Stomach (tissue), 9 donors: Measurements from ENCODE around the gene CTNND2. TPM values are rescaled to one million over a fixed set of nuclear protein-coding genes. Genes with fewer than 3 reads are reported as not detected.
A peak's percentile ranks its signal among the peaks of the same experiment; 100 is the strongest.

Experiments used
- DNase-seq, 2 donors: peaks; one replicate each; pipeline versions ENCODE4 v3.0.0 to v3.0.0-alpha.2; 2013 to 2019
- H3K27ac ChIP-seq, 5 donors: fragments of 200-600 bp in 4 of 5; sonication (generic) in 4 of 5; one replicate each; pipeline ENCODE4 v1.5.1; 2013 to 2019; ENCODE audit warnings: mild to moderate bottlenecking in 1 of 5, moderate library complexity in 1 of 5
- H3K27me3 ChIP-seq, 3 donors: fragments of 200-600 bp; sonication (generic); one replicate each; pipeline ENCODE4 v1.5.1; 2017 to 2019; ENCODE audit warnings: mixed run types in 1 of 3
- H3K36me3 ChIP-seq, 4 donors: fragments of 200-600 bp; sonication (generic); 1 replicate in 3 of 4; 2 replicates in 1 of 4; pipeline ENCODE4 v1.5.1; 2016 to 2019
- H3K4me1 ChIP-seq, 4 donors: fragments of 200-600 bp; sonication (generic); one replicate each; pipeline ENCODE4 v1.5.1; 2016 to 2019
- H3K4me3 ChIP-seq, 4 donors: fragments of 200-600 bp; sonication (generic) in 3 of 4; one replicate each; pipeline ENCODE4 v1.5.1; 2016 to 2019; ENCODE audit warnings: mild to moderate bottlenecking in 1 of 4
- H3K9me3 ChIP-seq, 4 donors: fragments of 200-600 bp; sonication (generic); one replicate each; pipeline ENCODE4 v1.5.1; 2016 to 2019
- CTCF ChIP-seq, 7 experiments: fragments of 450-650 bp in 4 of 7; fragments of 200-600 bp in 3 of 7; sonication (generic) in 3 of 7; IDR thresholded peaks; one replicate each; pipeline ENCODE4 v1.5.1; 2016 to 2019; ENCODE audit warnings: antibody characterized with exemption in 7 of 7, control low read depth in 2 of 7, mild to moderate bottlenecking in 1 of 7
- EP300 ChIP-seq: sonication (generic); formaldehyde crosslinking; IDR thresholded peaks from one replicate; pipeline ENCODE4 v1.6.1; 2017; ENCODE audit warnings: antibody characterized with exemption
- POLR2A ChIP-seq, 4 donors: fragments of 450-650 bp; IDR thresholded peaks; one replicate each; pipeline ENCODE4 v1.6.1; 2016; ENCODE audit warnings: antibody characterized with exemption in 4 of 4, control low read depth in 2 of 4, mild to moderate bottlenecking in 1 of 4, moderate library complexity in 1 of 4
- POLR2AphosphoS5 ChIP-seq, 3 donors: sonication (generic); formaldehyde crosslinking; IDR thresholded peaks; one replicate each; pipeline ENCODE4 v1.6.1; 2016; ENCODE audit warnings: antibody characterized with exemption in 3 of 3
- WGBS, 5 donors: extraction: QIAGEN DNeasy Blood & Tissue Kit in 3 of 5; methylation state at CpG; one replicate each; pipeline versions ENCODE4 v1.1.5 to v1.1.7; 2013 to 2018; 5-methylcytosine and 5-hydroxymethylcytosine counted together
- intact Hi-C: fragments of 100-400 bp; cut with DNase I; formaldehyde crosslinking; loops from one replicate; pipeline ENCODE4 v1.15.1; 2023; ENCODE audit warnings: low total_unique reads
- polyA plus RNA-seq, 3 donors: library from polyadenylated mRNA; stranded (reverse); fragments of 200-250 nt; gene quantifications; one replicate each; pipeline ENCODE4 v1.2.3, GENCODE V29; 2013
- total RNA-seq, 5 donors: library from RNA; depleted of rRNA; stranded (reverse); fragments of >200 nt; gene quantifications; one replicate each; pipeline versions ENCODE4 v1.1.0 to v1.2.3, GENCODE V29; 2014 to 2016
- donor health status: healthy with polysubstance abuse.
- donor health status: Bipolar disorder and iron deficiency.
- donor health status: healthy.

The CTNND2 gene
- total and polyA plus RNA-seq, 8 donors: 0.29 to 3.4 (median 2.0) TPM; not detected in 2

GRCh38 chr5:11384441-11385250, 519.6 kb downstream of the CTNND2 start:
- Histone ChIP-seq H3K27ac (peak overlapping the region in 2 of 5 donors; percentile 29 to 58), H3K36me3 (no peaks in the 10 kb centered on the region), H3K4me1 (peaks cover 10 to 19% (median 17%) of the 10 kb centered on the region in 4 donors), H3K27me3 (peaks cover 0 to 48% (median 16%) of the 10 kb centered on the region in 3 donors), H3K4me3 (peak overlapping the region; percentile 34 to 48 (median 40)), H3K9me3 (no peaks in the 10 kb centered on the region)
- TF ChIP-seq CTCF (IDR thresholded peaks at IDR 0.05): no peak
- TF ChIP-seq EP300: no peak
- TF ChIP-seq POLR2A (IDR thresholded peaks at IDR 0.05): no peak
- no peak for TF ChIP-seq POLR2AphosphoS5 (IDR thresholded peaks at IDR 0.05)
- WGBS, 5 donors: 3 to 16% (median 3%) methylated on average over 40 to 96 of the region's 96 CpGs
- intact Hi-C loops: no loop called here
- DNase-seq: peak; percentile 71 to 74

- Histone ChIP-seq H3K4me1 (peaks cover 10 to 19% (median 17%) of the 10 kb centered on the region in 4 donors), H3K27ac (no peak overlapping the region), H3K9me3 (no peaks in the 10 kb centered on the region), H3K4me3 (no peak overlapping the region), H3K36me3 (no peaks in the 10 kb centered on the region), H3K27me3 (peaks cover 0 to 48% (median 16%) of the 10 kb centered on the region in 3 donors)
- DNase-seq: peak in 1 of 2 donors; percentile 15
- intact Hi-C loops: no loop called here
- 75 to 90% (median 86%) methylated on average over 7 of the region's 7 CpGs for WGBS, 5 donors
- no peak for TF ChIP-seq POLR2A (IDR thresholded peaks at IDR 0.05)
Measured at GRCh38 chr5:11383506-11384095, 520.6 kb downstream of the CTNND2 start.

GRCh38 chr5:11378461-11378860, 525.8 kb downstream of the CTNND2 start:
- Histone ChIP-seq H3K4me1 (no peaks in the 10 kb centered on the region), H3K4me3 (no peak overlapping the region), H3K9me3 (no peaks in the 10 kb centered on the region), H3K27me3 (peaks cover 0 to 10% (median 0%) of the 10 kb centered on the region in 3 donors), H3K27ac (no peak overlapping the region), H3K36me3 (no peaks in the 10 kb centered on the region)
- intact Hi-C loops: no loop called here
- TF ChIP-seq EP300: no peak
- TF ChIP-seq POLR2A (IDR thresholded peaks at IDR 0.05): no peak
- TF ChIP-seq POLR2AphosphoS5 (IDR thresholded peaks at IDR 0.05): no peak
- no peak for TF ChIP-seq CTCF (IDR thresholded peaks at IDR 0.05)
- 77 to 93% (median 89%) methylated on average over 5 of the region's 5 CpGs for WGBS, 5 donors
- no peak for DNase-seq

GRCh38 chr5:11377896-11378295, 526.4 kb downstream of the CTNND2 start:
- H3K4me1 ChIP-seq: no peaks in the 10 kb centered on the region
- TF ChIP-seq POLR2AphosphoS5 (IDR thresholded peaks at IDR 0.05): no peak
- TF ChIP-seq CTCF (IDR thresholded peaks at IDR 0.05): no peak
- no peak for TF ChIP-seq POLR2A (IDR thresholded peaks at IDR 0.05)
- TF ChIP-seq EP300: no peak
- no peaks in the 10 kb centered on the region for H3K36me3 ChIP-seq
- peaks cover 0 to 6% (median 0%) of the 10 kb centered on the region in 3 donors for H3K27me3 ChIP-seq
- H3K9me3 ChIP-seq: no peaks in the 10 kb centered on the region
- 84 to 90% (median 84%) methylated on average over 2 of the region's 2 CpGs for WGBS, 5 donors
- DNase-seq: no peak
- H3K4me3 ChIP-seq: no peak overlapping the region
- intact Hi-C loops: no loop called here
- H3K27ac ChIP-seq: no peak overlapping the region
